ENCODE data around the gene SMCR8. TPM values are rescaled to one million over a fixed set of nuclear protein-coding genes. Genes with fewer than 3 reads are reported as not detected.
A peak's percentile ranks its signal among the peaks of the same experiment; 100 is the strongest.

SMCR8 gene
- total and polyA plus RNA-seq, 2 of the 8 experiments (the other 6 are each of a cell fraction or from before 2014, with no cell fraction given): 6.9 to 18.5 TPM

GRCh38 chr17:18314731-18315561 lies at the start of gene SMCR8, which contains the start of gene TOP3A (continued):
- TF ChIP-seq SAP30 (IDR thresholded peaks at IDR 0.05; ENCODE audit: insufficient read depth, insufficient replicate concordance, low read length): no peak
- no peak for TF ChIP-seq TEAD4 (IDR thresholded peaks at IDR 0.05; ENCODE audit: low read depth, low read length)
- TF ChIP-seq BRCA1 (IDR thresholded peaks at IDR 0.05; ENCODE audit: low read depth, low read length): no peak
- no peak for TF ChIP-seq CTBP2 (IDR thresholded peaks at IDR 0.05; ENCODE audit: borderline replicate concordance, insufficient read depth, insufficient read length, low read length)
- TF ChIP-seq RAD21 (IDR thresholded peaks at IDR 0.05 in 1 of 2, conservative IDR thresholded peaks at IDR 0.05 in 1 of 2; ENCODE audit: low read depth in 2 of 2, low read length in 2 of 2): no peak; a peak in 1 of 4 replicates
- no peak for TF ChIP-seq SP1 (IDR thresholded peaks at IDR 0.05; ENCODE audit: low read depth, low read length)
- no peak for TF ChIP-seq JUN (IDR thresholded peaks at IDR 0.05; ENCODE audit: low read depth, low read length)
- TF ChIP-seq NANOG (IDR thresholded peaks at IDR 0.05; ENCODE audit: insufficient read depth, low read depth, low read length, poor library complexity, severe bottlenecking): no peak
- TF ChIP-seq ZNF274 (IDR thresholded peaks at IDR 0.05; ENCODE audit: borderline replicate concordance, extremely low read depth, low read length): no peak
- TF ChIP-seq GABPA (IDR thresholded peaks at IDR 0.05; ENCODE audit: borderline replicate concordance, insufficient read depth, low read length): peak; percentile 81; the same call in 1 of the 2 replicates
- no peak for TF ChIP-seq CEBPB (IDR thresholded peaks at IDR 0.05; ENCODE audit: low read depth, low read length)
- TF ChIP-seq JUND (IDR thresholded peaks at IDR 0.05; ENCODE audit: low read length): no peak
- peak; percentile 66 for TF ChIP-seq PHF8 (conservative IDR thresholded peaks at IDR 0.05; ENCODE audit: low read depth, low read length)
- TF ChIP-seq POLR2A (IDR thresholded peaks at IDR 0.05; ENCODE audit: control extremely low read depth in 1 of 2, low read depth in 2 of 2, low read length in 2 of 2): peak; percentile 50 to 62
- no peak for TF ChIP-seq CHD1 (IDR thresholded peaks at IDR 0.05; ENCODE audit: low read depth, low read length)
- TF ChIP-seq KDM5A (IDR thresholded peaks at IDR 0.05; ENCODE audit: low read length): peak; percentile 97
- TF ChIP-seq KDM4A (IDR thresholded peaks at IDR 0.05; ENCODE audit: low read depth, low read length, severe bottlenecking): peak; percentile 72
- TF ChIP-seq CBX5 (IDR thresholded peaks at IDR 0.05; ENCODE audit: low read depth, low read length): no peak
- TF ChIP-seq CREB1 (IDR thresholded peaks at IDR 0.05): peak; percentile 89
- no peak for TF ChIP-seq SUZ12 (IDR thresholded peaks at IDR 0.05; ENCODE audit: low read length)
- no peak for TF ChIP-seq BACH1 (IDR thresholded peaks at IDR 0.05; ENCODE audit: low read length)
- TF ChIP-seq MAFK (IDR thresholded peaks at IDR 0.05; ENCODE audit: low read depth, low read length): no peak
- TF ChIP-seq TAF7 (optimal IDR thresholded peaks at IDR 0.05; ENCODE audit: borderline replicate concordance, low read depth, low read length): peak; percentile 58
- TF ChIP-seq RNF2 (IDR thresholded peaks at IDR 0.05; ENCODE audit: borderline replicate concordance, low read depth, low read length, missing control alignments, poor library complexity, severe bottlenecking): no peak
